H1 (cell line): ENCODE results near the gene KRTAP9-6. TPM values are rescaled to one million over a fixed set of nuclear protein-coding genes. Genes with fewer than 3 reads are reported as not detected.

Experiments used
- CTCF ChIA-PET: fragments of 300-600 bp; sonication (Branson Sonifier 250); formaldehyde crosslinking; loops from one replicate; lab custom pipeline; 2021; ENCODE audit not compliant: partially characterized antibody; lab: Charles Lee
- POLR2A ChIA-PET: fragments of 300-600 bp; sonication (Branson Sonifier 250); formaldehyde crosslinking; loops from one replicate; lab custom pipeline; 2021; ENCODE audit warnings: inconsistent platforms; ENCODE audit not compliant: partially characterized antibody; lab: Charles Lee
- DNase-seq, 2 experiments: peaks; one replicate each; pipeline versions ENCODE4 v3.0.0 to v3.0.0-alpha.2; 2010 to 2022; ENCODE audit warnings: low spot score in 2 of 2, low read depth in 1 of 2, mixed read lengths in 1 of 2
- FAIRE-seq: peaks from 2 replicates; lab custom pipeline; 2011; peaks lifted over from hg19 to GRCh38; lab: Jason Lieb, UNC
- H2AFZ ChIP-seq: 2 replicates; pipeline ENCODE4 v1.8.1; 2012; ENCODE audit warnings: low read length, inconsistent platforms
- H2AK5ac ChIP-seq: 2 replicates; pipeline ENCODE4 v1.6.1; 2013; ENCODE audit warnings: low read depth, low read length
- H2BK120ac ChIP-seq: replicated peaks from 2 replicates; pipeline ENCODE3; 2013; ENCODE audit warnings: low read depth, low read length, inconsistent platforms
- H2BK12ac ChIP-seq: 2 replicates; pipeline ENCODE4 v1.6.1; 2013; ENCODE audit warnings: low read depth, low read length
- H2BK15ac ChIP-seq: 2 replicates; pipeline ENCODE4 v1.6.1; 2013; ENCODE audit warnings: low read length
- H2BK20ac ChIP-seq: 2 replicates; pipeline ENCODE4 v1.6.1; 2013; ENCODE audit warnings: low read length
- H2BK5ac ChIP-seq: 2 replicates; pipeline ENCODE4 v1.6.1; 2013; ENCODE audit warnings: low read depth, low read length
- H3K14ac ChIP-seq: 2 replicates; pipeline ENCODE4 v1.6.1; 2013; ENCODE audit warnings: inconsistent platforms; ENCODE audit not compliant: insufficient read length
- H3K18ac ChIP-seq: 2 replicates; pipeline ENCODE4 v1.6.1; 2013; ENCODE audit warnings: low read length; ENCODE audit errors: extremely low read depth
- H3K23ac ChIP-seq: 2 replicates; pipeline ENCODE4 v1.6.1; 2013; ENCODE audit warnings: inconsistent platforms; ENCODE audit not compliant: insufficient read length
- H3K23me2 ChIP-seq: 2 replicates; pipeline ENCODE4 v1.6.1; 2013; ENCODE audit warnings: low read depth, low read length
- H3K27ac ChIP-seq: 2 replicates; pipeline ENCODE4 v1.6.1; 2011; ENCODE audit warnings: low read depth, low read length, inconsistent platforms
- H3K27me3 ChIP-seq, 4 experiments: replicated peaks in 1 of 4; 1 replicate in 1 of 4; 2 replicates in 3 of 4; pipeline versions ENCODE4 v1.6.1 to v1.8.1; 2011 to 2013; ENCODE audit warnings: low read length in 3 of 4, mild to moderate bottlenecking in 3 of 4, inconsistent platforms in 2 of 4, mixed read lengths in 2 of 4, moderate library complexity in 1 of 4; ENCODE audit not compliant: control insufficient read depth in 3 of 4, insufficient read depth in 3 of 4; ENCODE audit errors: extremely low read depth in 1 of 4
- H3K36me3 ChIP-seq, 4 experiments: 2 replicates each; pipeline versions ENCODE4 v1.6.1 to v1.8.1; 2011 to 2013; ENCODE audit warnings: mild to moderate bottlenecking in 4 of 4, low read length in 3 of 4, moderate library complexity in 2 of 4, control low read depth in 1 of 4, inconsistent platforms in 1 of 4; ENCODE audit not compliant: insufficient read depth in 4 of 4, control insufficient read depth in 2 of 4
- H3K4ac ChIP-seq: replicated peaks from 2 replicates; pipeline ENCODE3; 2013; ENCODE audit warnings: low read length, low read depth, mixed read lengths, inconsistent platforms; ENCODE audit not compliant: insufficient read length
- H3K4me1 ChIP-seq, 4 experiments: replicated peaks in 1 of 4; 1 replicate in 1 of 4; 2 replicates in 3 of 4; pipeline versions ENCODE4 v1.6.1 to v1.8.1; 2011 to 2013; ENCODE audit warnings: low read length in 3 of 4, inconsistent platforms in 2 of 4, mixed read lengths in 1 of 4; ENCODE audit not compliant: insufficient read depth in 4 of 4, control insufficient read depth in 3 of 4
- H3K4me2 ChIP-seq, 2 experiments: 2 replicates each; pipeline versions ENCODE4 v1.6.1 to v1.8.1; 2011 to 2013; ENCODE audit warnings: low read depth in 2 of 2, low read length in 2 of 2, control low read depth in 1 of 2, inconsistent platforms in 1 of 2, mild to moderate bottlenecking in 1 of 2; ENCODE audit not compliant: insufficient read depth in 1 of 2
- H3K4me3 ChIP-seq, 4 experiments: fragments of 200-600, 300-600 bp in 1 of 4; sonication (generic), shearing (Covaris generic), sonication (Bioruptor Twin) in 1 of 4; 2 replicates each; pipeline versions ENCODE4 v1.5.1 to v1.8.1; 2011 to 2016; ENCODE audit warnings: low read length in 4 of 4, low read depth in 3 of 4, control low read depth in 2 of 4, inconsistent platforms in 2 of 4, mild to moderate bottlenecking in 2 of 4, mixed read lengths in 1 of 4, moderate library complexity in 1 of 4; ENCODE audit not compliant: insufficient read depth in 2 of 4; ENCODE audit errors: extremely low read depth in 1 of 4
- H3K56ac ChIP-seq: replicated peaks from 2 replicates; pipeline ENCODE3; 2013; ENCODE audit warnings: low read depth, mild to moderate bottlenecking, mixed read lengths, low read length, inconsistent platforms; ENCODE audit not compliant: insufficient read length
- H3K79me1 ChIP-seq: 2 replicates; pipeline ENCODE4 v1.6.1; 2013; ENCODE audit warnings: low read depth, low read length, control low read depth
- H3K79me2 ChIP-seq, 2 experiments: 2 replicates each; pipeline versions ENCODE4 v1.6.1 to v1.8.1; 2012 to 2013; ENCODE audit warnings: low read length in 2 of 2, mild to moderate bottlenecking in 2 of 2, inconsistent platforms in 1 of 2; ENCODE audit not compliant: insufficient read depth in 2 of 2, control insufficient read depth in 1 of 2
- H3K9ac ChIP-seq, 4 experiments: replicated peaks in 1 of 4; 1 replicate in 1 of 4; 2 replicates in 3 of 4; pipeline versions ENCODE4 v1.6.1 to v1.8.1; 2011 to 2013; ENCODE audit warnings: low read depth in 3 of 4, low read length in 3 of 4, control low read depth in 2 of 4, mild to moderate bottlenecking in 2 of 4, moderate library complexity in 2 of 4, inconsistent platforms in 1 of 4; ENCODE audit errors: extremely low read depth in 1 of 4
- H3K9me3 ChIP-seq, 2 experiments: 2 replicates each; pipeline versions ENCODE4 v1.6.1 to v1.8.1; 2012 to 2013; ENCODE audit warnings: mild to moderate bottlenecking in 2 of 2, moderate library complexity in 2 of 2, control low read depth in 1 of 2, inconsistent platforms in 1 of 2, low read depth in 1 of 2, low read length in 1 of 2, mixed read lengths in 1 of 2; ENCODE audit not compliant: insufficient read depth in 2 of 2
- H4K20me1 ChIP-seq, 2 experiments: replicated peaks in 1 of 2; 2 replicates each; pipeline versions ENCODE3 to v1.8.1; 2011 to 2013; ENCODE audit warnings: inconsistent platforms in 2 of 2, low read length in 2 of 2, mild to moderate bottlenecking in 1 of 2; ENCODE audit not compliant: insufficient read depth in 2 of 2, control insufficient read depth in 1 of 2
- H4K5ac ChIP-seq: 2 replicates; pipeline ENCODE4 v1.6.1; 2013; ENCODE audit warnings: low read length, low read depth, mixed read lengths, inconsistent platforms; ENCODE audit not compliant: insufficient read length
- H4K8ac ChIP-seq: 2 replicates; pipeline ENCODE4 v1.8.0; 2013; ENCODE audit warnings: mild to moderate bottlenecking, moderate library complexity, low read length, inconsistent platforms; ENCODE audit not compliant: insufficient read depth; ENCODE audit errors: extremely low read depth
- H4K91ac ChIP-seq: replicated peaks from 2 replicates; pipeline ENCODE3; 2013; ENCODE audit warnings: low read length, mixed read lengths, inconsistent platforms; ENCODE audit not compliant: insufficient read length
- ATF2 ChIP-seq: IDR thresholded peaks from 2 replicates; pipeline ENCODE4 v1.6.1; 2012; ENCODE audit warnings: low read length, inconsistent platforms
- BRCA1 ChIP-seq: IDR thresholded peaks from 2 replicates; pipeline ENCODE4 v1.6.1; 2012; ENCODE audit warnings: low read depth, low read length, improper control_type of control experiment
- CEBPB ChIP-seq: IDR thresholded peaks from 2 replicates; pipeline ENCODE4 v1.6.1; 2012; ENCODE audit warnings: low read depth, low read length
- CHD1 ChIP-seq: IDR thresholded peaks from 2 replicates; pipeline ENCODE4 v1.6.1; 2012; ENCODE audit warnings: low read depth, low read length, improper control_type of control experiment
- EP300 ChIP-seq, 2 experiments: IDR thresholded peaks; 1 replicate in 1 of 2; 2 replicates in 1 of 2; pipeline ENCODE4 v1.6.1; 2011 to 2012; ENCODE audit warnings: low read depth in 2 of 2, low read length in 2 of 2, mild to moderate bottlenecking in 2 of 2, borderline replicate concordance in 1 of 2, inconsistent platforms in 1 of 2, moderate library complexity in 1 of 2
- EZH2 ChIP-seq: fragments of 200-600 bp; sonication (generic); IDR thresholded peaks from 2 replicates; pipeline ENCODE4 v1.7.1; 2012; ENCODE audit warnings: low read depth, mild to moderate bottlenecking, moderate library complexity, low read length, inconsistent platforms; ENCODE audit not compliant: severe bottlenecking
- GABPA ChIP-seq: IDR thresholded peaks from 2 replicates; pipeline ENCODE4 v1.6.1; 2011; ENCODE audit warnings: mild to moderate bottlenecking, low read length, moderate library complexity, borderline replicate concordance; ENCODE audit not compliant: insufficient read depth
- HDAC6 ChIP-seq: IDR thresholded peaks from one replicate; pipeline ENCODE4 v1.7.1; 2012; ENCODE audit warnings: low read depth, mild to moderate bottlenecking, inconsistent platforms, low read length, moderate library complexity
- JUN ChIP-seq: IDR thresholded peaks from 2 replicates; pipeline ENCODE4 v1.6.1; 2011; ENCODE audit warnings: low read depth, mild to moderate bottlenecking, improper control_type of control experiment, low read length
- SIN3A ChIP-seq, 2 experiments: IDR thresholded peaks in 1 of 2; conservative IDR thresholded peaks in 1 of 2; 2 replicates each; pipeline ENCODE4 v1.6.1; 2011 to 2012; ENCODE audit warnings: low read length in 2 of 2, improper control_type of control experiment in 1 of 2, low read depth in 1 of 2, mild to moderate bottlenecking in 1 of 2
- SIX5 ChIP-seq: IDR thresholded peaks from 2 replicates; pipeline ENCODE4 v1.6.1; 2011; ENCODE audit warnings: mild to moderate bottlenecking, low read depth, low read length
- SP2 ChIP-seq: IDR thresholded peaks from 2 replicates; pipeline ENCODE4 v1.6.1; 2012; ENCODE audit warnings: mild to moderate bottlenecking, low read length, inconsistent platforms
- TCF12 ChIP-seq: IDR thresholded peaks from 2 replicates; pipeline ENCODE4 v1.6.1; 2011; ENCODE audit warnings: low read depth, mild to moderate bottlenecking, low read length
- WGBS, 2 experiments: shearing (Covaris generic) in 1 of 2; methylation state at CpG; one replicate each; pipeline versions ENCODE4 v1.1.6 to v1.1.7; 2013 to 2015; ENCODE audit warnings: low lambda C conversion rate in 2 of 2, mixed read lengths in 2 of 2, inconsistent platforms in 1 of 2, low coverage in 1 of 2, missing lambda C conversion rate in 1 of 2; ENCODE audit not compliant: insufficient replicate concordance in 2 of 2, insufficient coverage in 1 of 2, insufficient read length in 1 of 2; ENCODE audit errors: extremely low coverage in 1 of 2, missing lambda C conversion rate in 1 of 2; 5-methylcytosine and 5-hydroxymethylcytosine counted together
- polyA plus RNA-seq, 7 experiments: library from polyadenylated mRNA; depleted of rRNA in 3 of 7; stranded (reverse) in 5 of 7; unstranded in 2 of 7; fragments of >200 nt in 5 of 7; fragments of 200-250 nt in 2 of 7; gene quantifications; 1 replicate in 5 of 7; 2 replicates in 1 of 7; 4 replicates in 1 of 7; pipeline versions ENCODE4 v1.2.1 to v1.2.3, GENCODE V29; 2011 to 2013; ENCODE audit warnings: missing spikeins in 2 of 7, mixed read lengths in 2 of 7
- total RNA-seq: library from RNA; stranded (reverse); fragmentation: NEBNext Ultra II Directional; extraction: Animal tissue kit (Norgen Biotek cat#: 25700); gene quantifications from 2 replicates; pipeline ENCODE4 v1.2.1, GENCODE V29; 2021

Gene KRTAP9-6
- total and polyA plus RNA-seq, 2 of the 8 experiments (the other 6 are each of a cell fraction or from before 2014, with no cell fraction given), result not detected

- H4K8ac ChIP-seq, result no peak overlapping the region
- H3K79me1 ChIP-seq, result no peaks in the 10 kb centered on the region
- no peaks in the 10 kb centered on the region for H3K23me2 ChIP-seq
- no peak overlapping the region for H2BK120ac ChIP-seq
- POLR2A ChIA-PET, result no interaction called here
- no peaks in the 10 kb centered on the region; a peak in 1 of 7 replicates for H3K4me1 ChIP-seq
- no peaks in the 10 kb centered on the region for H3K36me3 ChIP-seq
- no peaks in the 10 kb centered on the region for H3K79me2 ChIP-seq
- H3K56ac ChIP-seq, result no peak overlapping the region
- H3K23ac ChIP-seq, result no peak overlapping the region
- H3K4me2 ChIP-seq, result no peak overlapping the region
- H3K9ac ChIP-seq, result no peak overlapping the region
- no peaks in the 10 kb centered on the region for H4K20me1 ChIP-seq
- no peak overlapping the region for H3K14ac ChIP-seq
- H2BK5ac ChIP-seq, result no peak overlapping the region
- CTCF ChIA-PET, result no interaction called here
- no peak overlapping the region for H3K4ac ChIP-seq
- no peak overlapping the region for H2BK12ac ChIP-seq
- H3K9me3 ChIP-seq, result no peaks in the 10 kb centered on the region
- H3K27ac ChIP-seq, result no peak overlapping the region
- no peak overlapping the region for H2BK20ac ChIP-seq
- H3K27me3 ChIP-seq, result no peaks in the 10 kb centered on the region
- no peak for FAIRE-seq
- H3K18ac ChIP-seq, result no peak overlapping the region
- H2AK5ac ChIP-seq, result no peak overlapping the region
- 0 out of 2 replicates have a peak overlapping the region, but pooled peaks have one; percentile 12 for H2BK15ac ChIP-seq
- 95% methylated on average over 6 of the region's 6 CpGs; no CpG with 5 or more reads in 1 of the 2 experiments for whole genome bisulfite sequencing, 2 experiments
- DNase-seq, result no peak
- H2AFZ ChIP-seq, result no peak overlapping the region
- no peak overlapping the region for H4K5ac ChIP-seq
- no peak overlapping the region for H3K4me3 ChIP-seq
- no peak overlapping the region for H4K91ac ChIP-seq
- TF ChIP-seq EP300 (IDR thresholded peaks at IDR 0.05; ENCODE audit: borderline replicate concordance in 1 of 2, low read depth in 2 of 2, low read length in 2 of 2) (no peak), TCF12 (no peak), ATF2 (no peak), BRCA1 (no peak), CHD1 (no peak), JUN (no peak), HDAC6 (no peak), EZH2 (no peak), GABPA (no peak), CEBPB (no peak), SIX5 (no peak), SIN3A (conservative IDR thresholded peaks at IDR 0.05 in 1 of 2, IDR thresholded peaks at IDR 0.05 in 1 of 2; ENCODE audit: low read depth in 1 of 2, low read length in 2 of 2) (no peak), SP2 (no peak)
Observed at GRCh38 chr17:41231731-41232130, 33.4 kb upstream of the KRTAP9-6 start.
